Left forelimb (tissue), 1 donor: ENCODE measurements around the gene STARD8.

ENCODE experiments used
- DNase-seq: peaks from one replicate; pipeline ENCODE4 v3.0.0-alpha.2; 2018; ENCODE audit warnings: low spot score

The STARD8 gene

DNA sequence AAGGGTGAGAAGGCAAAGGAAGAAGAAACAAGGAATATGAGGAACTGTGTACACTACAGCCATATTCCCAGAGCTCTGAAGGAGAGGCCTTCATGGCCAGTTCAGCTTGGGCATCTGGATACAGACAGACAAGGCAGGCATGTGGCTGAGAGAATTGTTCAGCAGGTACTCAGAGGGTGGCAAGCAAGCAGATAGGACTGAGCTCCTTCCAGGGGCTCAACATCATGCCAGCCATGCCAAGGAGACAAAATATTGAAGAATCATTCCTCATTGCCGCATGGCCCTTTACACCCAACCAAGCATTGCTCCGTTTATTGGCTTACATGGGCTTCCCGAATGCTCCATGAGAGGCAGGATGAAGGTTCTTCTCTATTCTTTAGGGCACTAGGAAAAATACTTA is 102.8 kb downstream of the STARD8 start:
- DNase-seq = no peak

DNA sequence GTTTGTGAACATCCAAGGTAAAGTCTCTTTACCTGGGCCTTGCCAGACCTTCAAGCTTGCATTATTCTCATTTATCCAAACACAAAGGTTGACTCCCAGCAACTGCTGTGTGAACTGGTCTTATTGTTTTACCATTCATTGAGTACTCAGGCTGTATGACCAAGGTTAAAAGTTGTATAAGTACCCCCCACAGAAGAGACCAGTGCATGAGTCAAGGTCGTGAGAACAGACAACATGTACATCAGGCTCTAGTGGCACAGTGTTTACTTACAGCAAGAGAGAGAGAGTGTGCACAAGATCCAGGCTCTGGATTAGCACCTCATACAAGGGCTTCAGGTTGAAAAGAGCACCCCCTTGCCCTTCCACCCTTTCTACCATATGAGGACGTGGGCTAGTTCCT is 103.9 kb downstream of the STARD8 start:
- DNase-seq = no peak

DNA sequence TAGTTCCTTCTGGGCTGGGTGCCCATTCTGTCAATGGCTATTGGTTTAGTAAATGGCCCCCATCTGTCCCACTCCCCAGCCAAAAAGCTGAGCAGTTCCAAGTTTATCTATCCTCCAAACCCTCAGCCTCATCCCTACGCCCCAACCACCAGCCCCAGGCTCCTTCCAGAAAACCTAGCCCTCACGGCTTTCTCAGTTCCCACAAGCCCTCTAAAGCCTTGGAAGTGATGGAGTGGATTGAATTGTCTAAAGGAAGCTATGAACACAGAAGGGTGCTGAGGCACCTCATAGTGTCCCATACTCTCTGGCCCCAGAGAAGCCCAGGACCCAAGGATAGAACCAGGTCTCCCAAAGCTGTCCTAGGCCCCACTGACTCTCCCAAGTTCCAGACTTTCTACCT is 105.8 kb downstream of the STARD8 start:
- DNase-seq = no peak

DNA sequence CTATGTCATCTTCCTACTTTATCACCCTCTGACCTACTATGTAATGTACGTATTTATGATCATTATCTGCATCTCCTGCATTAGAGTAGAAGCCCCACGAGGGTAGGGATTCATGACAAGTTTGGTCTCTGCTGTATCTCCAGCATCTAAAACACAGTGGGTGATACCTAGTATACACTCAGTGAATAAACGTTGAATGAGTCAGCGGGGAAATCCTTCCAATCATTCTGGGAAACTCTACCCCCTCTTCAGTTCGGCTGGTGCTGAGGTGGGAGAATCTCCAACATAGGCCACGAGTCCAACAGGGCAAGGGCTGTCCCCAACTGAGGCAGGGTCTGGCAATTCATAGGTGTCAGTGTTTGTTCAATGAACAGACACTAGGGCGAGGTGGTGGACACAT is 106.9 kb downstream of the STARD8 start:
- no peak for DNase-seq

DNA sequence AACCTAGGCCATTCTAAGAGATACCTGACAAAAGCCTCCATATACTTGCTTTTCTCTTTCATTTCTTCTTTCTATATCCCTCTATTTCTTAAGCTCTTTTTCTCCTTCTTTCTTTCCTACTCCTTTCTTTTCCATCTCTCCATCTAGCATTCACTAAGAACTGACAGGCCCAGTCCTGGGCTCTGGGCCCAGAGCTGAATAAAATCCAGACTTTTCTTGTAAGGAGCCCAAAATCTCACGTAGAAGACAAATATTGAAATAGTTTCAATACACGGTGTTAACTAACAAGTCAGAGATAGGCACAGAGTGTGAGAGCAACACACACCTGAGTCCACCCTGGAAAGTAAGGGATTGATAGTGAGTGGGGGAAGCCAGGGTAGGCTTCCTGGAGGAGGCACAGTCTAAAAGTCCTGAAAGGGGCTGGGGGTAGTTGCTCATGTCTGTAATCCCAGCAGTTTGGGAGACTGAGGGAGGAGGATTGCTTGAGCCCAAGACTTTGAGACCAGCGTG is 108.2 kb downstream of the STARD8 start:
- DNase-seq = no peak

DNA sequence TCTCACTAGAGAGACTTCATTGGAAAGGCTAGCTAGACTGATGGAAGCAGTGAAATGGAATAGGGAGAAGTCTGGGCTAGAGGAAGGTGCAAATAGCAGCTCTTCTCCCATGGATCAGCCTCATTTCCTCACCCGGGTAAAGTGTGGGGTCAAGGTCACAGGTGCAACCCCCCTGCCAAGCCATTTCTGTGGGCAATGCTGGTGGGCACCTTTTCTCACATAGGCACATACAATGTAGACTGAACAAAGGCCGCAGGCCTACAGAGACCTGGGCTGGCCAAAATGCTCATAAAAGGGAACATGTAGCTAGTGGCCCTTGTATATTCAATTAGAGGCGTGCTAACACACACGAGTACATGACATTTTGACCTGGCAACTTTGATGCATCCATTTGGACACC is 109.9 kb downstream of the STARD8 start:
- no peak for DNase-seq

DNA sequence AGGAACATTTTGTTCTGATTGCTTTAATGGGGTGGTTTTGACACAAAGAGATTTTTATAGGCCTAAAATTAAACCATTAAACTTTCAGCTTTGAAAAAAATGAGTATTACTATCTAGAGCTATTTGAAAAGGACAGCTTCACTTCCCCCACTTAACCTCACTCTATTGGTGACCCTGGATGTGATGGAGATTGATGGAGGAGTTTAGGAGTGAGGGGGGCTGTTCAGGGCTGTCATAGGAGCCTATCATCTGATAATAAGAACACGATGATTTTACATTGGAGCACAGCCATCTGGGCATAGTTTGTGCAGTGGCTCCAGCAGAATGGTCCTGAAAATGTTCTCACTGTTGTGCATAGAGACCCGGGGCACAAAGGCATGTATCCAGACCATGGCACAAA is 110.3 kb downstream of the STARD8 start:
- no peak for DNase-seq

DNA sequence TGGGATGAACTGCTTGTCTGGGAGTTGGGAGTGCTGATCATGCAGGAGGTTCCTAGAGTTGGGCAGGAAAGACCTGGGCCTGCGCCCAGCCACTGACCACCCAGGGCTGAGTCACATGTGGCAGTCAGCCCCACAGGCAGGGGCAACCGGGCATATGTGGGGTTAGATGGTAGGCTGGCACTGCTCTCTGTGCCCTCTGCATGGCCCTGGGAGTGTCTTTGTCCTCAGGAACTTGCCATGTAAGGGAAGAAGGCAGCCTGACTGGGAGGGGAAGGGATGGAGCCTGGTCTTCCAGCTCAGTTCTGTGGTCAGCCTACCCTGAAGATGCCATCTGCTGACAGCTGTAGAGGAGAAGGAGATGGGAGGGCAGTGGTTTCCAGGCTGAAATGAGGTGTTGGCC is 111.2 kb downstream of the STARD8 start:
- DNase-seq = no peak

DNA sequence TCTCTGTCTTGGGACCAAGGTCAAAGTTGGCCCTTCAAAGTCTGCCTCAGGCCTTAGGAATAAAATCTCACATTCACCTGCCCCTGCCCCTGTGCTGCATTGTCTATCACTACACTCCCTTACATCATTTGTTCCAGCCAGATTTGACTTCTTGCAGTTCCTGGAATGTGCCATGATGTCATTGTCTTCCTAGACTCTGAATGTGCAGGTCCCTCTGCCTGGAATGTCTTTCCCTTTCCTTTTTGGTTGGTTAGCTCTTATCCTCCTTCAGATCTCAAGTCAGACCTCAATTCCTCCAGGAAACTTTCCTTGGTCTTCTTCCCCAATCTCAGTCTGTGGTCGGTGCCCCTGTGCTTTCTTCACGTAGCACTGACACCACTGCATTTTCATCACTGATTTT is 113.6 kb downstream of the STARD8 start:
- DNase-seq = no peak

DNA sequence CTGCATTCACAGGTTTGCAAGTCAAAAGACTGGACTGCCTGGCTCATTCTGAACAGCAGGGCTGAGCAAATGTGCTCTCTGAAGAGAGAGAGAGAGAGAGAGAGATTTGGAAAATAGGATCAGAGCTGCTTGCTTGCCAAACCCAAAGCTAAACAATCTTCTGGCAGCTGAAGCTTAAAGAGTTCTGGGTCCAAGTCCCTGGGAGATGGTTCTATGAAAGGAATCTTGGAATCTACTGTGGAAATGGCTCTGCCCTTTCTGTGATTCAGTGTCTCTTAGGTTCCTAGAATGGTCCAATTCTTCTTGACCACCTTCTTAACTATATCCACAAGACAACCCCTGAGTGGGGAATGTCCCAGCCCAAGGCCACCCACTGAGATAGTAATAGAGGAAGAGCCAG is 115.3 kb downstream of the STARD8 start:
- DNase-seq = no peak

DNA sequence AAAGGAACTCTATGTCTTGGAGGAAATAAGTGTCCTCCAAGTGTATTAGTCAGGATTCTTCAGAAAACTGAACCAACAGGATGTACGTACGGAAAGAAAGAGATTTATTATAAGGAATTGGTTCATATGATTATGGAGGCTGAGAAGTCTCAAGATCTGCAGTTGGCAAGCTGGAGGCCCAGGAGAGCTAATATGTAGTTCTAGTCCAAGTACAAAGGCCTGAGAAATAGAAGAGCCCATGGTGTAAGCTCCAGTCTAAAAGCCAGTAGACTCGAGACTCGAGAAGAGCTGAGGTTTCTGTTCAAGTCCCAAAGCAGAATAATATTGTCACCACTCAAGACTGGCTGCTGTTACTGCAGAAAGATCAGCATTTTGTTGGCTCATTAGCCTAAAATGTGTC is 116.0 kb downstream of the STARD8 start:
- DNase-seq = no peak
